Endometrial microvascular endothelial cells (primary cell): ENCODE data around the gene XAGE1A. TPM values are rescaled to one million over a fixed set of nuclear protein-coding genes. Genes with fewer than 3 reads are reported as not detected.
"Not testable (repeated sequence)": the region's sequence is repeated elsewhere in the genome, so short reads cannot be mapped to it uniquely, and the experiment has no call there.

ENCODE experiments used
- in situ Hi-C: cut with HindIII; loops from 2 replicates; pipeline ENCODE4 v1.10.0; 2017; ENCODE audit warnings: low sequenced_read_pairs, low pct_unique_long_range_greater_than_20kb; ENCODE audit errors: inconsistent ontology term
- total RNA-seq: library from RNA; depleted of rRNA; stranded (reverse); fragments of >200 nt; gene quantifications from one replicate; pipeline ENCODE4 v1.2.3, GENCODE V29; 2015; ENCODE audit errors: inconsistent ontology term

The XAGE1A gene
- total RNA-seq: not detected

- in situ Hi-C loops: not testable (repeated sequence)
Measured at GRCh38 chrX:52495545-52496418, at the start of gene XAGE1A. TSS of gene XAGE1A (plus strand) at chrX:52495808. CDS start at chrX:52497362, 1,554 bp downstream.

GRCh38 chrX:52452031-52452430 is 43.6 kb upstream of the XAGE1A start:
- in situ Hi-C loops: not testable (repeated sequence)

- in situ Hi-C loops: not testable (repeated sequence)
Measured at GRCh38 chrX:52471301-52471700, 24.3 kb upstream of the XAGE1A start.

- in situ Hi-C loops: not testable (repeated sequence)
Measured at GRCh38 chrX:52496419-52496772, 788 bp downstream of the XAGE1A start.

GRCh38 chrX:52501362-52501761 is 5.8 kb downstream of the XAGE1A start:
- in situ Hi-C loops: not testable (repeated sequence)

- in situ Hi-C loops: no loop called here
Measured at GRCh38 chrX:52504551-52504950, 8.9 kb downstream of the XAGE1A start.

GRCh38 chrX:52507331-52507730 is 11.7 kb downstream of the XAGE1A start:
- in situ Hi-C loops: no loop called here

GRCh38 chrX:52509916-52510315 is 14.3 kb downstream of the XAGE1A start:
- in situ Hi-C loops: no loop called here

GRCh38 chrX:52511126-52511525 is 15.5 kb downstream of the XAGE1A start:
- in situ Hi-C loops: not testable (repeated sequence)

- in situ Hi-C loops: not testable (repeated sequence)
Measured at GRCh38 chrX:52516110-52516986, 20.7 kb downstream of the XAGE1A start.

GRCh38 chrX:52516987-52517325 is 21.3 kb downstream of the XAGE1A start, which contains the start of gene XAGE1B:
TSS of gene XAGE1B (minus strand) at chrX:52517063. CDS start at chrX:52515527, 1,536 bp downstream.
- in situ Hi-C loops: not testable (repeated sequence)

GRCh38 chrX:52541051-52541450 is 45.4 kb downstream of the XAGE1A start:
- in situ Hi-C loops: not testable (repeated sequence)

GRCh38 chrX:52542311-52542710 is 46.7 kb downstream of the XAGE1A start:
- in situ Hi-C loops: no loop called here

GRCh38 chrX:52544147-52544840 is 48.7 kb downstream of the XAGE1A start:
- in situ Hi-C loops: no loop called here

- in situ Hi-C loops: not testable (repeated sequence)
Measured at GRCh38 chrX:52548769-52549168, 53.2 kb downstream of the XAGE1A start.
